CD4-positive, alpha-beta T cell (primary cell): ENCODE results near the gene FHOD3. TPM values are rescaled to one million over a fixed set of nuclear protein-coding genes. Genes with fewer than 3 reads are reported as not detected.

Experiments used
- ATAC-seq: fragments of 200-7000 bp; cut with Tn5 transposase; one replicate; pipeline ENCODE4 v1.10.0; 2022; ENCODE audit warnings: mild to moderate bottlenecking; ENCODE audit not compliant: poor library complexity
- CTCF ChIA-PET: fragments of 350-600 bp; sonication (Branson Sonifier 250); formaldehyde crosslinking; loops from one replicate; lab custom pipeline; 2021; ENCODE audit warnings: antibody characterized with exemption, inconsistent platforms; lab: Charles Lee
- POLR2A ChIA-PET: fragments of 350-600 bp; sonication (Branson Sonifier 250); formaldehyde crosslinking; loops from one replicate; lab custom pipeline; 2021; ENCODE audit warnings: antibody characterized with exemption, inconsistent platforms; lab: Charles Lee
- DNase-seq, 14 experiments: peaks; one replicate each; pipeline ENCODE4 v3.0.0-alpha.2; 2013 to 2020; ENCODE audit warnings: mixed read lengths in 2 of 14
- H3K27ac ChIP-seq, 2 donors: one replicate each; pipeline versions ENCODE4 v1.5.1 to v1.7.0; 2013; ENCODE audit warnings: low read length in 2 of 2, low read depth in 1 of 2, mild to moderate bottlenecking in 1 of 2
- H3K27me3 ChIP-seq, 2 experiments: 1 replicate in 1 of 2; 2 replicates in 1 of 2; pipeline versions ENCODE4 v1.6.1 to v1.7.0; 2013; ENCODE audit warnings: low read length in 2 of 2, control low read depth in 1 of 2, mild to moderate bottlenecking in 1 of 2, moderate library complexity in 1 of 2; ENCODE audit not compliant: insufficient read depth in 2 of 2, control insufficient read depth in 1 of 2
- H3K36me3 ChIP-seq: one replicate; pipeline ENCODE4 v1.6.1; 2013; ENCODE audit warnings: low read length, control low read depth; ENCODE audit not compliant: insufficient read depth
- H3K4me1 ChIP-seq: one replicate; pipeline ENCODE4 v1.6.1; 2013; ENCODE audit warnings: low read length, control low read depth; ENCODE audit not compliant: insufficient read depth
- H3K4me3 ChIP-seq: one replicate; pipeline ENCODE4 v1.5.1; 2013; ENCODE audit warnings: mild to moderate bottlenecking, low read length, moderate library complexity
- H3K9me3 ChIP-seq, 2 experiments: 1 replicate in 1 of 2; 2 replicates in 1 of 2; pipeline versions ENCODE4 v1.6.1 to v1.7.0; 2013; ENCODE audit warnings: low read length in 2 of 2, mild to moderate bottlenecking in 2 of 2, control low read depth in 1 of 2, moderate library complexity in 1 of 2; ENCODE audit not compliant: control insufficient read depth in 1 of 2, insufficient read depth in 1 of 2
- H3K27ac Mint-ChIP-seq: one replicate; pipeline ENCODE4 v1.8.0; 2020; ENCODE audit warnings: mixed read lengths
- H3K27me3 Mint-ChIP-seq: one replicate; pipeline ENCODE4 v1.8.0; 2021; ENCODE audit warnings: mixed read lengths
- H3K36me3 Mint-ChIP-seq: one replicate; pipeline ENCODE4 v1.8.0; 2021; ENCODE audit warnings: low read depth, mixed read lengths
- H3K4me1 Mint-ChIP-seq: one replicate; pipeline ENCODE4 v1.8.0; 2021; ENCODE audit warnings: low read depth, mixed read lengths
- H3K4me3 Mint-ChIP-seq: one replicate; pipeline ENCODE4 v1.8.0; 2020; ENCODE audit warnings: mild to moderate bottlenecking, mixed read lengths
- H3K9me3 Mint-ChIP-seq: one replicate; pipeline ENCODE4 v1.8.0; 2020; ENCODE audit warnings: mixed read lengths
- CTCF ChIP-seq: fragments of 200-600 bp; IDR thresholded peaks from one replicate; pipeline ENCODE4 v1.8.0; 2022; ENCODE audit warnings: antibody characterized with exemption, mild to moderate bottlenecking
- intact Hi-C, 2 experiments: fragments of 100-400 bp; cut with DNase I in 1 of 2; cut with micrococcal nuclease in 1 of 2; formaldehyde crosslinking; loops; one replicate each; pipeline versions ENCODE4 v1.15.1 to v1.9.0; 2023 to 2025; cut with DNase I, micrococcal nuclease
- total RNA-seq, 174 experiments: library from RNA in 2 of 174; stranded (reverse) in 2 of 174; gene quantifications; one replicate each; pipeline ENCODE4 v1.2.3 and lab custom pipeline; 2021 to 2026

FHOD3 gene
- total RNA-seq, 2 experiments from 2014 or later, result not detected

- no peaks in the 10 kb centered on the region for H3K36me3 Mint-ChIP-seq
- no peak overlapping the region for H3K4me3 ChIP-seq
- no peaks in the 10 kb centered on the region for H3K9me3 ChIP-seq
- ChIA-PET CTCF (no interaction called here), POLR2A (no interaction called here)
- no peak overlapping the region for H3K4me3 Mint-ChIP-seq
- no peak overlapping the region for H3K27ac ChIP-seq
- no peaks in the 10 kb centered on the region for H3K36me3 ChIP-seq
- TF ChIP-seq CTCF, result no peak
- H3K27me3 ChIP-seq, result no peaks in the 10 kb centered on the region
- intact Hi-C loops, result no loop called here
- H3K9me3 Mint-ChIP-seq, result no peaks in the 10 kb centered on the region
- ATAC-seq (no peak), DNase-seq (no peak)
- no peaks in the 10 kb centered on the region for H3K4me1 Mint-ChIP-seq
- no peaks in the 10 kb centered on the region for H3K4me1 ChIP-seq
- H3K27ac Mint-ChIP-seq, result no peak overlapping the region
- H3K27me3 Mint-ChIP-seq, result peaks cover 28% of the 10 kb centered on the region
These were observed 361.1 kb downstream of the FHOD3 start for GRCh38 chr18:36658611-36659010.

- Histone ChIP-seq H3K9me3 (no peaks in the 10 kb centered on the region), H3K4me1 (no peaks in the 10 kb centered on the region), H3K36me3 (no peaks in the 10 kb centered on the region), H3K27ac (no peak overlapping the region), H3K27me3 (no peaks in the 10 kb centered on the region), H3K4me3 (no peak overlapping the region)
- Mint-ChIP-seq H3K27ac (no peak overlapping the region), H3K36me3 (no peaks in the 10 kb centered on the region), H3K9me3 (no peaks in the 10 kb centered on the region), H3K4me3 (no peak overlapping the region), H3K27me3 (peaks cover 15% of the 10 kb centered on the region), H3K4me1 (no peaks in the 10 kb centered on the region)
- intact Hi-C loops, result no loop called here
- ChIA-PET POLR2A (no interaction called here), CTCF (no interaction called here)
- no peak for TF ChIP-seq CTCF
- no peak for DNase-seq
- ATAC-seq, result no peak
These were observed 362.8 kb downstream of the FHOD3 start for GRCh38 chr18:36660311-36660710.

GRCh38 chr18:36661999-36662398 lies 364.5 kb downstream of the FHOD3 start:
- H3K27me3 Mint-ChIP-seq, result peaks cover 11% of the 10 kb centered on the region
- no peak overlapping the region for H3K27ac Mint-ChIP-seq
- intact Hi-C loops, result no loop called here
- no peak for TF ChIP-seq CTCF
- H3K36me3 Mint-ChIP-seq, result no peaks in the 10 kb centered on the region
- no peak for ATAC-seq
- Histone ChIP-seq H3K27ac (no peak overlapping the region), H3K27me3 (no peaks in the 10 kb centered on the region), H3K4me1 (no peaks in the 10 kb centered on the region), H3K36me3 (no peaks in the 10 kb centered on the region), H3K4me3 (no peak overlapping the region), H3K9me3 (no peaks in the 10 kb centered on the region)
- DNase-seq, result no peak
- no peaks in the 10 kb centered on the region for H3K9me3 Mint-ChIP-seq
- no peak overlapping the region for H3K4me3 Mint-ChIP-seq
- H3K4me1 Mint-ChIP-seq, result no peaks in the 10 kb centered on the region
- POLR2A ChIA-PET, result no interaction called here
- CTCF ChIA-PET, result no interaction called here
